Neural progenitor cell (in vitro differentiated cells): ENCODE results near the gene SEMA6D. TPM values are rescaled to one million over a fixed set of nuclear protein-coding genes. Genes with fewer than 3 reads are reported as not detected.

ENCODE experiments used
- DNase-seq: peaks from one replicate; pipeline ENCODE4 v3.0.0-alpha.2; 2016; ENCODE audit warnings: low spot score
- H2AFZ ChIP-seq: fragments of 200-600 bp; sonication (generic); replicated peaks from 2 replicates; pipeline ENCODE4 v1.6.1; 2016; ENCODE audit warnings: antibody characterized with exemption
- H3F3A ChIP-seq: fragments of 200-600 bp; sonication (generic); 2 replicates; pipeline ENCODE4 v1.6.1; 2016; ENCODE audit warnings: antibody characterized with exemption, low read depth
- H3K27ac ChIP-seq: fragments of 200-600 bp; sonication (generic); 2 replicates; pipeline ENCODE4 v1.5.1; 2016; ENCODE audit warnings: mild to moderate bottlenecking
- H3K27me3 ChIP-seq: fragments of 200-600 bp; sonication (generic); 2 replicates; pipeline ENCODE4 v1.6.1; 2016; ENCODE audit warnings: mild to moderate bottlenecking, moderate library complexity
- H3K36me3 ChIP-seq: fragments of 200-600 bp; sonication (generic); 2 replicates; pipeline ENCODE4 v1.5.1; 2016
- H3K4me1 ChIP-seq: fragments of 200-600 bp; sonication (generic); 2 replicates; pipeline ENCODE4 v1.6.1; 2016; ENCODE audit warnings: mixed run types
- H3K4me2 ChIP-seq: fragments of 200-600 bp; sonication (generic); 2 replicates; pipeline ENCODE4 v1.6.1; 2016
- H3K4me3 ChIP-seq: fragments of 200-600 bp; sonication (generic); 2 replicates; pipeline ENCODE4 v1.5.1; 2016
- H3K79me2 ChIP-seq: fragments of 200-600 bp; sonication (generic); 2 replicates; pipeline ENCODE4 v1.6.1; 2016; ENCODE audit warnings: low read depth
- H3K9ac ChIP-seq: fragments of 200-600 bp; sonication (generic); 2 replicates; pipeline ENCODE4 v1.6.1; 2016
- H3K9me3 ChIP-seq: fragments of 200-600 bp; sonication (generic); 2 replicates; pipeline ENCODE4 v1.5.1; 2016; ENCODE audit warnings: low read depth
- H4K20me1 ChIP-seq: fragments of 200-600 bp; sonication (generic); 2 replicates; pipeline ENCODE4 v1.6.1; 2016; ENCODE audit warnings: low read depth
- H3K27ac Mint-ChIP-seq: 3 replicates; pipeline ENCODE4 v1.8.0; 2021; ENCODE audit warnings: mixed read lengths
- H3K27me3 Mint-ChIP-seq: 2 replicates; pipeline ENCODE4 v1.8.0; 2022; ENCODE audit warnings: low read depth, mild to moderate bottlenecking, inconsistent platforms, moderate library complexity, mixed read lengths; ENCODE audit not compliant: insufficient read depth
- H3K36me3 Mint-ChIP-seq: 3 replicates; pipeline ENCODE4 v1.8.0; 2021; ENCODE audit warnings: mixed read lengths
- H3K4me1 Mint-ChIP-seq: 3 replicates; pipeline ENCODE4 v1.8.0; 2021; ENCODE audit warnings: mixed read lengths
- H3K4me3 Mint-ChIP-seq: 3 replicates; pipeline ENCODE4 v1.8.0; 2021; ENCODE audit warnings: mild to moderate bottlenecking, moderate library complexity, mixed read lengths
- H3K9me3 Mint-ChIP-seq: 3 replicates; pipeline ENCODE4 v1.8.0; 2020; ENCODE audit warnings: mixed read lengths
- CTCF ChIP-seq: fragments of 200-600 bp; sonication (generic); IDR thresholded peaks from 2 replicates; pipeline ENCODE4 v1.5.1; 2017; ENCODE audit warnings: antibody characterized with exemption, mild to moderate bottlenecking
- EZH2 ChIP-seq: fragments of 200-600 bp; sonication (generic); IDR thresholded peaks from 2 replicates; pipeline ENCODE4 v1.6.1; 2017; ENCODE audit warnings: antibody characterized with exemption, mild to moderate bottlenecking, moderate library complexity
- EZH2phosphoT487 ChIP-seq: fragments of 200-600 bp; sonication (generic); IDR thresholded peaks from 2 replicates; pipeline ENCODE4 v1.6.1; 2017; ENCODE audit warnings: antibody characterized with exemption
- total RNA-seq: library from RNA; depleted of rRNA; stranded (reverse); fragments of >200 nt; gene quantifications from 2 replicates; pipeline ENCODE4 v1.2.3, GENCODE V29; 2015; ENCODE audit warnings: low replicate concordance

SEMA6D gene
- total RNA-seq, 1 donor from 2014 or later: 23.5 TPM

GRCh38 chr15:47778263-47778770 is 61.0 kb downstream of the SEMA6D start:
- H3K27ac ChIP-seq: no peak overlapping the region
- H3K4me1 ChIP-seq: peaks cover 37% of the 10 kb centered on the region
- H3K9me3 Mint-ChIP-seq: peaks cover 5% of the 10 kb centered on the region
- no peak overlapping the region for H3K4me3 Mint-ChIP-seq
- H3K9me3 ChIP-seq: no peaks in the 10 kb centered on the region
- H3K27ac Mint-ChIP-seq: no peak overlapping the region
- H3K9ac ChIP-seq: no peak overlapping the region
- peak; percentile 30 for DNase-seq
- H3K27me3 Mint-ChIP-seq: peaks cover 1% of the 10 kb centered on the region
- no peaks in the 10 kb centered on the region for H3F3A ChIP-seq
- no peak overlapping the region for H2AFZ ChIP-seq
- H3K4me3 ChIP-seq: no peak overlapping the region
- H3K4me2 ChIP-seq: peak overlapping the region; percentile 40
- peaks cover 19% of the 10 kb centered on the region for H3K4me1 Mint-ChIP-seq
- no peaks in the 10 kb centered on the region for H3K79me2 ChIP-seq
- peaks cover 4% of the 10 kb centered on the region for H3K36me3 Mint-ChIP-seq
- H3K36me3 ChIP-seq: no peaks in the 10 kb centered on the region
- TF ChIP-seq CTCF: no peak
- TF ChIP-seq EZH2: no peak
- TF ChIP-seq EZH2phosphoT487: no peak
- H4K20me1 ChIP-seq: no peaks in the 10 kb centered on the region
- H3K27me3 ChIP-seq: no peaks in the 10 kb centered on the region

GRCh38 chr15:47780971-47781370 is 63.7 kb downstream of the SEMA6D start:
- Histone ChIP-seq H3K9ac (no peak overlapping the region), H3K79me2 (no peaks in the 10 kb centered on the region), H3K27ac (no peak overlapping the region), H3K27me3 (no peaks in the 10 kb centered on the region), H3K4me2 (no peak overlapping the region), H3K36me3 (no peaks in the 10 kb centered on the region), H2AFZ (no peak overlapping the region), H3K4me1 (peaks cover 37% of the 10 kb centered on the region), H3K4me3 (no peak overlapping the region), H4K20me1 (no peaks in the 10 kb centered on the region), H3F3A (no peaks in the 10 kb centered on the region), H3K9me3 (no peaks in the 10 kb centered on the region)
- Mint-ChIP-seq H3K27ac (no peak overlapping the region), H3K36me3 (no peaks in the 10 kb centered on the region), H3K4me3 (no peak overlapping the region), H3K9me3 (peaks cover 5% of the 10 kb centered on the region), H3K27me3 (peaks cover 2% of the 10 kb centered on the region), H3K4me1 (peaks cover 19% of the 10 kb centered on the region)
- TF ChIP-seq EZH2phosphoT487 (no peak), CTCF (no peak), EZH2 (no peak)
- no peak for DNase-seq

- Mint-ChIP-seq H3K9me3 (peaks cover 5% of the 10 kb centered on the region), H3K27ac (no peak overlapping the region), H3K36me3 (no peaks in the 10 kb centered on the region), H3K4me1 (peaks cover 19% of the 10 kb centered on the region), H3K4me3 (no peak overlapping the region), H3K27me3 (peaks cover 2% of the 10 kb centered on the region)
- Histone ChIP-seq H3K27me3 (no peaks in the 10 kb centered on the region), H3K4me2 (peak overlapping the region; percentile 17), H3K27ac (no peak overlapping the region), H3K79me2 (no peaks in the 10 kb centered on the region), H3K9ac (no peak overlapping the region), H3K4me1 (peaks cover 37% of the 10 kb centered on the region), H3K9me3 (no peaks in the 10 kb centered on the region), H3K36me3 (no peaks in the 10 kb centered on the region), H2AFZ (no peak overlapping the region), H3K4me3 (no peak overlapping the region), H3F3A (no peaks in the 10 kb centered on the region), H4K20me1 (no peaks in the 10 kb centered on the region)
- DNase-seq: no peak
- no peak for TF ChIP-seq EZH2
- TF ChIP-seq CTCF: no peak
- TF ChIP-seq EZH2phosphoT487: no peak
Measured at GRCh38 chr15:47781527-47781926, 64.2 kb downstream of the SEMA6D start.
